A549 (cell line): ENCODE measurements around the gene CYP2E1.

Experiments
- JUN ChIP-seq, 2 experiments: fragments of >200 bp; sonication (Bioruptor Twin); formaldehyde crosslinking; IDR thresholded peaks; 2 replicates in 1 of 2; 3 replicates in 1 of 2; pipeline ENCODE4 v1.6.1; 2016 to 2017
- JUNB ChIP-seq: fragments of >200 bp; sonication (Bioruptor Twin); formaldehyde crosslinking; IDR thresholded peaks from 2 replicates; pipeline ENCODE4 v1.6.1; 2016
- KDM1A ChIP-seq: fragments of 200-600 bp; sonication (generic); IDR thresholded peaks from 2 replicates; pipeline ENCODE4 v1.6.1; 2016; ENCODE audit warnings: low read depth, mild to moderate bottlenecking
- MAX ChIP-seq: IDR thresholded peaks from 2 replicates; pipeline ENCODE4 v1.6.1; 2012
- TF ChIP-seq, protein P1 (sequence below): fragments of >200 bp; sonication (Bioruptor Twin); formaldehyde crosslinking; IDR thresholded peaks from 3 replicates; pipeline ENCODE4 v1.5.1; 2016

DNA sequence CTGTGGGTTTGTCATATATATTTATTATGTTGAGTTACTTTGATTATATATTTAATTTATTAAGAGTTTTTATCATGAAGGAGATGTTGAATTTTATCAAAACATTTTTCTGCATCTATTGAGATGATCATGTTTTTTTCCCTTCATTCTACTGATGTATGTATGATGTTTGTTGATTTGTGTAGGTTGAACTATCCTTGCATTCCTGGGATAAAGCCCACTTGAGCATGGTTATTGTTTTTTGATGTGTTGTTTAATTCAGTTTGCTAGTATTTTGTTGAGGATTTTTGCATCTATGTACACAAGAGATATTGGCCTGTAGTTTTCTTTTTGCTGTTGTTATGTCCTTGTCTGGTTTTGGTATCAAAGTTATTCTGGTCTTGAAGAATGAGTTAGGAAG is 42.3 kb upstream of the CYP2E1 start:
- no peak for TF ChIP-seq JUNB
- no peak for TF ChIP-seq MAX
- TF ChIP-seq, protein P1, sequence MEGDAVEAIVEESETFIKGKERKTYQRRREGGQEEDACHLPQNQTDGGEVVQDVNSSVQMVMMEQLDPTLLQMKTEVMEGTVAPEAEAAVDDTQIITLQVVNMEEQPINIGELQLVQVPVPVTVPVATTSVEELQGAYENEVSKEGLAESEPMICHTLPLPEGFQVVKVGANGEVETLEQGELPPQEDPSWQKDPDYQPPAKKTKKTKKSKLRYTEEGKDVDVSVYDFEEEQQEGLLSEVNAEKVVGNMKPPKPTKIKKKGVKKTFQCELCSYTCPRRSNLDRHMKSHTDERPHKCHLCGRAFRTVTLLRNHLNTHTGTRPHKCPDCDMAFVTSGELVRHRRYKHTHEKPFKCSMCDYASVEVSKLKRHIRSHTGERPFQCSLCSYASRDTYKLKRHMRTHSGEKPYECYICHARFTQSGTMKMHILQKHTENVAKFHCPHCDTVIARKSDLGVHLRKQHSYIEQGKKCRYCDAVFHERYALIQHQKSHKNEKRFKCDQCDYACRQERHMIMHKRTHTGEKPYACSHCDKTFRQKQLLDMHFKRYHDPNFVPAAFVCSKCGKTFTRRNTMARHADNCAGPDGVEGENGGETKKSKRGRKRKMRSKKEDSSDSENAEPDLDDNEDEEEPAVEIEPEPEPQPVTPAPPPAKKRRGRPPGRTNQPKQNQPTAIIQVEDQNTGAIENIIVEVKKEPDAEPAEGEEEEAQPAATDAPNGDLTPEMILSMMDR = no peak
- TF ChIP-seq JUN (IDR thresholded peaks at IDR 0.05) = no peak
- no peak for TF ChIP-seq KDM1A
